CD14-positive monocyte (primary cell): Measurements from ENCODE around the gene AMOTL1. TPM values are rescaled to one million over a fixed set of nuclear protein-coding genes. Genes with fewer than 3 reads are reported as not detected.

Source experiments
- DNase-seq, 3 donors: peaks; one replicate each; pipeline ENCODE4 v3.0.0-alpha.2; 2011 to 2022
- H2AFZ ChIP-seq: 2 replicates; pipeline ENCODE4 v1.6.0; 2012; ENCODE audit warnings: mild to moderate bottlenecking, low read depth, low read length, inconsistent platforms; ENCODE audit not compliant: insufficient read depth, poor library complexity, severe bottlenecking
- H3K27ac ChIP-seq, 2 donors: 1 replicate in 1 of 2; 2 replicates in 1 of 2; pipeline ENCODE4 v1.5.1; 2012 to 2013; ENCODE audit warnings: low read length in 2 of 2, control low read depth in 1 of 2, inconsistent platforms in 1 of 2, low read depth in 1 of 2, mild to moderate bottlenecking in 1 of 2
- H3K27me3 ChIP-seq, 2 donors: one replicate each; pipeline versions ENCODE4 v1.6.0 to v1.6.1; 2011 to 2013; ENCODE audit warnings: low read length in 2 of 2; ENCODE audit not compliant: control insufficient read depth in 2 of 2, insufficient read depth in 2 of 2
- H3K36me3 ChIP-seq, 2 donors: replicated peaks in 1 of 2; 1 replicate in 1 of 2; 2 replicates in 1 of 2; pipeline versions ENCODE4 v1.5.1 to v1.6.1; 2012 to 2013; ENCODE audit warnings: low read length in 2 of 2, control low read depth in 1 of 2, inconsistent platforms in 1 of 2, mild to moderate bottlenecking in 1 of 2; ENCODE audit not compliant: insufficient read depth in 2 of 2, control insufficient read depth in 1 of 2
- H3K4me1 ChIP-seq, 2 donors: 1 replicate in 1 of 2; 2 replicates in 1 of 2; pipeline versions ENCODE4 v1.5.1 to v1.6.1; 2012 to 2013; ENCODE audit warnings: low read length in 2 of 2, control low read depth in 1 of 2, inconsistent platforms in 1 of 2, mild to moderate bottlenecking in 1 of 2, moderate library complexity in 1 of 2; ENCODE audit not compliant: insufficient read depth in 2 of 2, control insufficient read depth in 1 of 2
- H3K4me2 ChIP-seq: replicated peaks from 2 replicates; pipeline ENCODE3; 2012; ENCODE audit warnings: low read length, moderate library complexity, mild to moderate bottlenecking; ENCODE audit not compliant: poor library complexity, severe bottlenecking; ENCODE audit errors: extremely low read depth
- H3K4me3 ChIP-seq, 3 experiments: fragments of 200-600 bp in 1 of 3; sonication (generic) in 1 of 3; replicated peaks in 1 of 3; 1 replicate in 2 of 3; 2 replicates in 1 of 3; pipeline ENCODE4 v1.5.1; 2011 to 2013; ENCODE audit warnings: low read length in 3 of 3, mild to moderate bottlenecking in 3 of 3, control low read depth in 2 of 3, low read depth in 2 of 3, inconsistent platforms in 1 of 3, moderate library complexity in 1 of 3
- H3K79me2 ChIP-seq: 2 replicates; pipeline ENCODE4 v1.6.0; 2012; ENCODE audit warnings: mild to moderate bottlenecking, control low read depth, inconsistent platforms, low read length, moderate library complexity; ENCODE audit not compliant: insufficient read depth
- H3K9ac ChIP-seq: 2 replicates; pipeline ENCODE4 v1.6.0; 2017; ENCODE audit warnings: low read length, mild to moderate bottlenecking; ENCODE audit not compliant: insufficient read depth, poor library complexity, severe bottlenecking
- H3K9me3 ChIP-seq, 2 donors: replicated peaks in 1 of 2; 1 replicate in 1 of 2; 2 replicates in 1 of 2; pipeline versions ENCODE4 v1.5.1 to v1.6.1; 2012 to 2013; ENCODE audit warnings: low read length in 2 of 2, control low read depth in 1 of 2; ENCODE audit not compliant: control insufficient read depth in 1 of 2, insufficient read depth in 1 of 2
- H4K20me1 ChIP-seq: 2 replicates; pipeline ENCODE4 v1.6.0; 2012; ENCODE audit warnings: mild to moderate bottlenecking, low read length, control low read depth, moderate library complexity; ENCODE audit not compliant: insufficient read depth
- H3K27ac Mint-ChIP-seq, 7 donors: one replicate each; pipeline ENCODE4 v1.8.0; 2020; ENCODE audit warnings: mild to moderate bottlenecking in 7 of 7, mixed read lengths in 7 of 7, moderate library complexity in 6 of 7, inconsistent platforms in 2 of 7
- H3K27me3 Mint-ChIP-seq, 3 donors: one replicate each; pipeline ENCODE4 v1.8.0; 2021 to 2022; ENCODE audit warnings: low read depth in 3 of 3, mild to moderate bottlenecking in 3 of 3, mixed read lengths in 3 of 3, moderate library complexity in 3 of 3, inconsistent platforms in 1 of 3
- H3K36me3 Mint-ChIP-seq, 2 donors: one replicate each; pipeline ENCODE4 v1.8.0; 2020; ENCODE audit warnings: mixed read lengths in 2 of 2, inconsistent platforms in 1 of 2, mild to moderate bottlenecking in 1 of 2
- H3K4me1 Mint-ChIP-seq: one replicate; pipeline ENCODE4 v1.8.0; 2020; ENCODE audit warnings: mild to moderate bottlenecking, mixed read lengths
- H3K4me3 Mint-ChIP-seq, 2 donors: one replicate each; pipeline ENCODE4 v1.8.0; 2020; ENCODE audit warnings: mild to moderate bottlenecking in 2 of 2, mixed read lengths in 2 of 2, moderate library complexity in 1 of 2
- H3K9me3 Mint-ChIP-seq, 7 donors: one replicate each; pipeline ENCODE4 v1.8.0; 2020 to 2022; ENCODE audit warnings: mixed read lengths in 7 of 7, mild to moderate bottlenecking in 6 of 7, moderate library complexity in 6 of 7, inconsistent platforms in 2 of 7
- WGBS: methylation state at CpG from one replicate; pipeline ENCODE4 v1.1.5; 2013; ENCODE audit warnings: missing lambda C conversion rate; ENCODE audit not compliant: insufficient coverage; 5-methylcytosine and 5-hydroxymethylcytosine counted together
- intact Hi-C, 2 donors: fragments of 100-400 bp; cut with micrococcal nuclease; formaldehyde crosslinking; loops; one replicate each; pipeline versions ENCODE4 v1.15.0 to v1.15.1; 2023
- polyA plus RNA-seq, 3 donors: library from polyadenylated mRNA; depleted of rRNA in 1 of 3; unstranded in 2 of 3; stranded (reverse) in 1 of 3; fragments of 300-500 nt in 2 of 3; fragments of >200 nt in 1 of 3; fragmentation: Illumina TruSeq in 2 of 3; gene quantifications; 1 replicate in 2 of 3; 2 replicates in 1 of 3; pipeline ENCODE4 v1.2.3, GENCODE V29; 2012 to 2021
- TF ChIP-seq, protein P1 (sequence below): fragments of 200-600 bp; IDR thresholded peaks from one replicate; pipeline ENCODE4 v1.8.0; 2022; ENCODE audit warnings: antibody characterized with exemption, mild to moderate bottlenecking

AMOTL1 gene
- polyA plus RNA-seq, 3 donors = 0.41 to 0.66 (median 0.46) TPM

DNA sequence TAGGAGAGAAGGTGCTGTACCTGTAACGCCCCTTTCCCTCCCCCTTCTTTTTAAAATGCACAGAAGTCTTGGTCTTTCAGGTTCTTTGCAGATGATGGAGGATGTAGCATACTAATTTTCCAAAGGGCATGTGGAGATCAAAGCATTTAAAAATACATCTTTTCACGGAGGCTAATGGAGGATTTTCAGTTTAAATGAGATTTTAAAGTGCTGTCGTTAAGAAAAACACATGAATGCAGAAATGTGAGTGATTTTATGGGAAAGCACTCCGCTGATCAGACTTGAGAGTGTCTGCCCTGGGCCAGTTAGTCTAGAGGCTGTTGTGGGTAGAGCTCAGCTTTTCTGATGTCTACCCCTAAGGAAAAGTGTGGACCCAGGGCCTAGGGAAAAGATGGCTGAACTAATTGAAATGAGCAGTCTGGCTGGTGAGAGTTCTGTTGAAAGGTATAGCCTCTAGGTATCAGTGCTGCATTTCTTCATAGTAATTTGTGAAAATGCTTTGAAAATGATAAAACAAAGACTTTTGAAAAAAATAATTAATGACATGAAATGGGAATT, 2.5 kb downstream of the AMOTL1 start:
- no peak overlapping the region for H3K27ac Mint-ChIP-seq
- intact Hi-C loops = no loop called here
- H3K9me3 ChIP-seq = no peaks in the 10 kb centered on the region
- DNase-seq = no peak
- no peaks in the 10 kb centered on the region for H3K36me3 Mint-ChIP-seq
- no peak overlapping the region for H3K9ac ChIP-seq
- H2AFZ ChIP-seq = no peak overlapping the region
- 94% methylated on average over 3 of the region's 4 CpGs for WGBS
- no peak overlapping the region for H3K4me2 ChIP-seq
- H3K36me3 ChIP-seq = no peaks in the 10 kb centered on the region
- H3K27me3 Mint-ChIP-seq = peaks cover 10 to 19% (median 16%) of the 10 kb centered on the region in 3 donors
- H4K20me1 ChIP-seq = no peaks in the 10 kb centered on the region
- H3K4me1 ChIP-seq = peaks cover 12 to 13% of the 10 kb centered on the region in 2 donors
- H3K9me3 Mint-ChIP-seq = peaks cover 0 to 8% (median 0%) of the 10 kb centered on the region in 7 donors
- peaks cover 30% of the 10 kb centered on the region for H3K4me1 Mint-ChIP-seq
- no peak overlapping the region for H3K27ac ChIP-seq
- H3K27me3 ChIP-seq = peaks cover 0 to 18% of the 10 kb centered on the region in 2 donors
- no peak overlapping the region for H3K4me3 Mint-ChIP-seq
- H3K4me3 ChIP-seq = no peak overlapping the region
- H3K79me2 ChIP-seq = peaks cover 30% of the 10 kb centered on the region
- TF ChIP-seq, protein P1, sequence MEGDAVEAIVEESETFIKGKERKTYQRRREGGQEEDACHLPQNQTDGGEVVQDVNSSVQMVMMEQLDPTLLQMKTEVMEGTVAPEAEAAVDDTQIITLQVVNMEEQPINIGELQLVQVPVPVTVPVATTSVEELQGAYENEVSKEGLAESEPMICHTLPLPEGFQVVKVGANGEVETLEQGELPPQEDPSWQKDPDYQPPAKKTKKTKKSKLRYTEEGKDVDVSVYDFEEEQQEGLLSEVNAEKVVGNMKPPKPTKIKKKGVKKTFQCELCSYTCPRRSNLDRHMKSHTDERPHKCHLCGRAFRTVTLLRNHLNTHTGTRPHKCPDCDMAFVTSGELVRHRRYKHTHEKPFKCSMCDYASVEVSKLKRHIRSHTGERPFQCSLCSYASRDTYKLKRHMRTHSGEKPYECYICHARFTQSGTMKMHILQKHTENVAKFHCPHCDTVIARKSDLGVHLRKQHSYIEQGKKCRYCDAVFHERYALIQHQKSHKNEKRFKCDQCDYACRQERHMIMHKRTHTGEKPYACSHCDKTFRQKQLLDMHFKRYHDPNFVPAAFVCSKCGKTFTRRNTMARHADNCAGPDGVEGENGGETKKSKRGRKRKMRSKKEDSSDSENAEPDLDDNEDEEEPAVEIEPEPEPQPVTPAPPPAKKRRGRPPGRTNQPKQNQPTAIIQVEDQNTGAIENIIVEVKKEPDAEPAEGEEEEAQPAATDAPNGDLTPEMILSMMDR = no peak

DNA sequence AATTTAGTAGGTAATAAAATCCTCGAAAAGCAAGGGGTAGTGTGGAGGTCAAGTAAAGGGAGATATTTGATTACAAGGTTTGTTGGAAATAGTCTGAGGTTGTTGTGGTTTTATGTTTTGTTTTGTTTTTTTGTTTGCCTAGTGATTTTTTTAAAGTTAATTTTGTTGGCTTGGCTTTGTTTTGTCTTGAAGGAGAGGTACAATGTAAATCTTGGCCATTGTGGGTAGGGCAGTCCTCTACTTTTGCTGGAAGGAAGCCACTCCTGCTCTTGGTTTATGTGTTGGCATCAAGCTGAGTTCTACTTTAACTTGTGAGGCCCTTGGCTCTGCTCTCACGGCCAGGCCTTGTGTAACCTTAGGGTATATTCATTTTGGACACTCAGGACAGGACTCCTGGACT, 3.2 kb downstream of the AMOTL1 start:
- 92% methylated on average over 1 of the region's 2 CpGs for WGBS
- Mint-ChIP-seq H3K27ac (no peak overlapping the region), H3K4me1 (peaks cover 34% of the 10 kb centered on the region), H3K27me3 (peaks cover 10 to 19% (median 16%) of the 10 kb centered on the region in 3 donors), H3K9me3 (peaks cover 0 to 8% (median 0%) of the 10 kb centered on the region in 7 donors), H3K4me3 (no peak overlapping the region), H3K36me3 (no peaks in the 10 kb centered on the region)
- Histone ChIP-seq H4K20me1 (no peaks in the 10 kb centered on the region), H3K4me3 (no peak overlapping the region), H3K9ac (no peak overlapping the region), H3K79me2 (peaks cover 30% of the 10 kb centered on the region), H3K36me3 (no peaks in the 10 kb centered on the region), H3K4me1 (peaks cover 12 to 13% of the 10 kb centered on the region in 2 donors), H3K9me3 (no peaks in the 10 kb centered on the region), H2AFZ (no peak overlapping the region), H3K4me2 (no peak overlapping the region), H3K27ac (no peak overlapping the region), H3K27me3 (peaks cover 0 to 18% of the 10 kb centered on the region in 2 donors)
- DNase-seq = no peak
- TF ChIP-seq, protein P1 = no peak
- intact Hi-C loops = no loop called here
